Epidermal melanocyte (primary cell): Measurements from ENCODE around the gene MROH2B.
"Not testable (repeated sequence)": the region's sequence is repeated elsewhere in the genome, so short reads cannot be mapped to it uniquely, and the experiment has no call there.

Experiments
- DNase-seq: peaks from one replicate; pipeline ENCODE4 v3.0.0; 2011; ENCODE audit warnings: low spot score; ENCODE audit not compliant: insufficient read length

MROH2B gene

GRCh38 chr5:41022600-41022999 is 48.5 kb downstream of the MROH2B start:
- not testable (repeated sequence) for DNase-seq

GRCh38 chr5:41012318-41012717 is 58.8 kb downstream of the MROH2B start:
- no peak for DNase-seq

- no peak for DNase-seq
Observed at GRCh38 chr5:41010572-41010971, 60.6 kb downstream of the MROH2B start.

- no peak for DNase-seq
Observed at GRCh38 chr5:41009232-41009631, 61.9 kb downstream of the MROH2B start.

GRCh38 chr5:41004931-41005330 is 66.2 kb downstream of the MROH2B start:
- DNase-seq: no peak

- DNase-seq: no peak
Observed at GRCh38 chr5:41003670-41004376, 67.3 kb downstream of the MROH2B start.

GRCh38 chr5:40999966-41000365 is 71.2 kb downstream of the MROH2B start:
- DNase-seq: no peak

- no peak for DNase-seq
Observed at GRCh38 chr5:40999142-40999541, 72.0 kb downstream of the MROH2B start.

GRCh38 chr5:40995801-40996586 is 75.1 kb downstream of the MROH2B start:
- DNase-seq: no peak

GRCh38 chr5:40991981-40992559 is 79.1 kb downstream of the MROH2B start:
- no peak for DNase-seq

GRCh38 chr5:40991168-40991980 is 79.8 kb downstream of the MROH2B start:
- DNase-seq: no peak

- no peak for DNase-seq
Observed at GRCh38 chr5:40988746-40989510, 82.2 kb downstream of the MROH2B start.

GRCh38 chr5:40987349-40987748 is 83.8 kb downstream of the MROH2B start:
- no peak for DNase-seq

- no peak for DNase-seq
Observed at GRCh38 chr5:40986666-40987065, 84.5 kb downstream of the MROH2B start.

GRCh38 chr5:40985501-40985900 is 85.6 kb downstream of the MROH2B start:
- DNase-seq: no peak

GRCh38 chr5:40984884-40985283 is 86.3 kb downstream of the MROH2B start:
- no peak for DNase-seq

- no peak for DNase-seq
Observed at GRCh38 chr5:40983781-40984180, 87.4 kb downstream of the MROH2B start.

GRCh38 chr5:40981420-40981819 is 89.7 kb downstream of the MROH2B start:
- DNase-seq: no peak

- DNase-seq: no peak
Observed at GRCh38 chr5:40976836-40977235, 94.3 kb downstream of the MROH2B start.

GRCh38 chr5:40976041-40976440 is 95.1 kb downstream of the MROH2B start:
- DNase-seq: no peak
